HG03521 (cell line): Measurements from ENCODE around the gene CASP7.
"Not testable (repeated sequence)": the region's sequence is repeated elsewhere in the genome, so short reads cannot be mapped to it uniquely, and the experiment has no call there.

Experiments
- ATAC-seq: cut with Tn5 transposase; IDR thresholded peaks from one replicate; pipeline ENCODE4 v1.9.1; 2021; ENCODE audit warnings: mild to moderate bottlenecking, moderate library complexity; ENCODE audit not compliant: unreplicated experiment

CASP7 gene

GRCh38 chr10:113752553-113752952, 72.8 kb downstream of the CASP7 start:
- no peak for ATAC-seq

DNA sequence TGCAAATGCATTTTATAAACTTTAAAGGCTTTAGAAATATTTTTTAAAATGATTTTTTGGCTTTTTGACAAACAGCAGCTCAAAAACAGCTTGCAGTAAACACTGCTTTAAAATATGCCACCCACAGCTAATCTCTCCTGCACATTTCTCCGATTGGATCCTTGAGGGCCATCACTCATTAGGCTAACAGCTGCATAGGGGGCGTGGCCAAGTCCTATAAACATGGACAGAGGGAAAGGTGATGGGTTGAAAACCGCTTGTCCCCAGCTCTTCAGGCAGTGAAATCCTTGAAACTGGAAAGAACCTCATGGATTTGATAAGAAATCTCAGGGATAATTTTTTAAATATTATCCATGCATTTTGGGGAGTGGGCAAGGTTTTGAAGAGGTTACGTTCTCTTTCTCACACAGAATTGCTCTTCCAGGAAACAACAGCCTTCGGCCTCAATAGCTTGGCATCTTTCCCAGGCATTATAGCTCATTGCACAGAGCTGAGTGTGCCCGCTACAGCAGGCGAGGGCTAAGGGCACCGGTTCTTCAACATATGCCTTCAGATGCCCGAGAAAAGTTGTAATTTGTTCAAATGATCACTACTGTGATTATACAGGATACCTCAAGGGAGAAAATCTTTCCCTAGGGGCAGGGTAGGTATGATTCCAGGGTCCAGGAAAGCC, 73.4 kb downstream of the CASP7 start:
- no peak for ATAC-seq

GRCh38 chr10:113754125-113754524, 74.4 kb downstream of the CASP7 start:
- no peak for ATAC-seq

DNA sequence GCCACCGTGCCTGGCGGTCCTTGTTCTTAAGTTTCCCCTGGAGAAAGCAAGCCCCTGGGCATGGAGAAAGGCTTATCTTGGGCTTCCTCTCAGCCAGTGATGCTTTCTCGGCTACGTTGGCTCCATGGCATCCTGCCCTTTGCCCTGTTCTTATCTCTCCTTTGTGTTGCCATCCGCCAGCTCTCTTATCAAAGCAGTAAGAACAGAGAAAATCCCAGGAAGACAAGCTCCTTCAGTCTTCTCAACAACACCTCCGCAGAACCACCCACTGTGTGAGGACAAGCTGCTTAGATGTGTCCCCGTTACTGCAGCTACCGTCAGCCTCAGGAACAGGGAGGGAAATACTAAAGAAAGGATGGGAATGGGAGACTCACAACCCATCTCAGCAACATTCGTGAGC, 75.1 kb downstream of the CASP7 start:
- no peak for ATAC-seq

DNA sequence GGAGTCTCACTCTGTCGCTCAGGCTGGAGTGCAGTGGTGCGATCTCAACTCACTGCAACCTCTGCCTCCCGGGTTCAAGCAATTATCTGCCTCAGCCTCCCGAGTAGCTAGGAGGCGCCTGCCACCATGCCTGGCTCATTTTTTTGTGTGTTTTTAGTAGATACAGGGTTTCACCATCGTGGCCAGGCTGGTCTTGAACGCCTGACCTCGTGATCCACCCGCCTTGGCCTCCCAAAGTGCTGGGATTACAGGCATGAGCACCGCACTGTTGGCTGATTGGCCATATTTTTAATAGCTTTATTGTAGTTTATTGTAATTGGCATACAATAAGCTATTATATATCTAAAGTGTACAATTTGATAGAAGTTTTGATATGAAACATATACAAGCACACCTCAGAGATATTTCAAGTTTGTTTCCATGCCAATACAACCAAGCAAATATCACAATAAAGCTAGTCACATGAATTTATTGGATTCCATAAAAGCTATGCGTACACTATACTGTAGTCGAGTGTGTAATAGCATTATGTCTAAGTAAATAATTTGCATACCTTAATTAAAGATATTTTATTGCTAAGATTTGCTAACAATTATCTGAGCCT, 77.3 kb downstream of the CASP7 start:
- no peak for ATAC-seq

GRCh38 chr10:113762083-113762482, 82.4 kb downstream of the CASP7 start:
- no peak for ATAC-seq

GRCh38 chr10:113764582-113764981, 84.9 kb downstream of the CASP7 start:
- ATAC-seq, result no peak

DNA sequence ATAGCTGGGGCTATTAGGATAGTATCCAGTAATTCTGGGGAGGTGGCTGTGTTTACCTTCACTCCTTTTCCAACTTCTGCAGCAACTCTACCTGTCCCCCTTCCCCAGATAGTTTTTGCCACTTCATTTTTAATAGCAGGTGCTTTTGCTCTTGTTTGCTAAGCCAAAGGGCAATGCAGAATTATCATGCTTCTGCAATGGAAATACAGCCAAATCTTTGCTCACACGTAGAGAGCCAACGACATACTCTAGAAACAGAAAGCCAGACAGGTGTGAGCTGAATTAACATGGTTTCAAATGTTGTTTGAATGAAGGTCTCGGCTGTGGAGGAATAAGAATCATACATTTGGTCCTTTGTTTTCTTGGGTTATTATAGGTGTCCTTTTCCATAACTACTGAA, 86.2 kb downstream of the CASP7 start:
- ATAC-seq, result no peak

GRCh38 chr10:113767222-113767621, 87.5 kb downstream of the CASP7 start:
- no peak for ATAC-seq

DNA sequence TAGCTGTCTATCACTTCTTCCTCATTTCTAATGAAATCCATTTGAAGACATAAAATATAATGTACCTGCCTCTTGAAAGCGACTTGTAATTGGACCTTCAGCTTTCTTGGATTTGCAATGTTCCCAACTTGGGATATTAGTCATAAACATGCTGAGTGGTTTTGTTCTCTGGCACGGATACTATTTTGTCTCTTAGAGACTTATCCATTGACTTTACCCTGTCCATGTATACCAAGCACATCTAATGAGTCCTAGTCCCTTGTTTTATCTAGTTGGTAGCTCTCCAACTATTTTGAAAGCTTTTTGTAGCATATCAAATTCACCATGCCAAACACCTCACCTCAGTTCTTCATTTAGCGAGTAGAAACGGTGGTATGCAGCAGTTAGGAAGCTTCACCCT, 90.6 kb downstream of the CASP7 start:
- ATAC-seq, result no peak

- not testable (repeated sequence) for ATAC-seq
Observed at GRCh38 chr10:113771131-113771530, 91.4 kb downstream of the CASP7 start.

DNA sequence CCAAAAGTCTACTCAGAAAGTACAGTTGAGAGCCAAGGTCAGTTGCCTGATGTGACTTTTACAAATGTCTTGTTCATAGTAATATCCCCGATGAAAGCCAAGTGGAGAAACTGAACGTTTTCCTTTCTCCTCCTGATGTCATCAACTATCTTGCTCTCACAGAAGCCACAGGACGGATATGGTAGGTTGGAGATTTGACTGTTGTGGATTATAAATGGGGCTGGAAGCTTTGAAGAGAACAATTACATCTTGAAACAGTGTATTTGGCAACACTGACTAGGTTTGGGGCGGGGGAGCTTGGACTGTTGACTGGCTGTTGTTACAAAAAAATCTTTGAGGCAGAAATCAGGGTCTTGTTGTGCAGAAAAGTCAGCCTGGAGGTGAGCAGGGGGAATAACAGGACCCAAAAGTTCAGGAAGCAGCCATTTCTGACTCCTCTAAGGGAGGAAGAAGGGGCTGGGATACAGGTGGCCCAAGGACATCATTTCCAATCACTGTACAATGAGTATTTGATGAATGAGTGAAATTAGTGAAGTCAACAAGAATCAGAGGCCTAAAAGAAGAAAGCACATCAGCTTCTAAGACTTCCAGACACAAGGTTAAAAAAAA, 96.1 kb downstream of the CASP7 start:
- ATAC-seq, result no peak

GRCh38 chr10:113776553-113776952, 96.8 kb downstream of the CASP7 start:
- no peak for ATAC-seq
